Stimulated activated CD8-positive, alpha-beta memory T cell treated with anti-CD3 and anti-CD28 coated beads, Interleukin-15, amount 100 ng/mL, for 1 hour (primary cell): ENCODE measurements around the gene TOR1A.

Source experiments
- DNase-seq: peaks from one replicate; pipeline ENCODE4 v3.0.0-alpha.2; 2020; ENCODE audit warnings: low read depth

Gene TOR1A

GRCh38 chr9:129823935-129824601 is at the start of gene TOR1A:
TSS of gene TOR1A (minus strand) at chr9:129824136. CDS start at chr9:129824085, 51 bp downstream.
- peak; percentile 89 for DNase-seq

DNA sequence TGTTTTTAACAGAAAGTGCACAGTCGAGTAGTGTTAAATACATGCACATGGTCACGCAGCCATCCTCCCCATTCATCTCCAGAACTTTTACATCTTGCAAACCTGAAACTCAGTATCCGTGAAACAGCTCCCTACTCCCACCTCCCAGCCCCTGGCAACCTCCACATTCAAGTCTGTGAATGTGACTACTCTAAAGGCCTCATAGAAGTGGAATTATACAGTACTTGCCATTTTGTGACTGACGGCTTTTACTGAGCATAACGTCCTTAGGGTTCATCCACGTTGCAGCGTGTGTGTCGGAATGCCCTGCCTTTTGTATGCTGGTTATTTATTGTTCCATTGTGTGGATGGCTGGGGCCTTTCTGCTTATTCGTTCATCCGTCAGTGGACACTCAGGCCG is 47.1 kb upstream of the TOR1A start:
- DNase-seq: no peak

- DNase-seq: no peak
These were observed 45.9 kb upstream of the TOR1A start for GRCh38 chr9:129869585-129870501.

GRCh38 chr9:129868872-129869486 is 45.0 kb upstream of the TOR1A start:
- DNase-seq: peak; percentile 70

GRCh38 chr9:129868023-129868871 is 44.3 kb upstream of the TOR1A start:
- no peak for DNase-seq

- DNase-seq: no peak
These were observed 43.4 kb upstream of the TOR1A start for GRCh38 chr9:129867136-129868022.

GRCh38 chr9:129866394-129867135 is 42.6 kb upstream of the TOR1A start:
- no peak for DNase-seq

DNA sequence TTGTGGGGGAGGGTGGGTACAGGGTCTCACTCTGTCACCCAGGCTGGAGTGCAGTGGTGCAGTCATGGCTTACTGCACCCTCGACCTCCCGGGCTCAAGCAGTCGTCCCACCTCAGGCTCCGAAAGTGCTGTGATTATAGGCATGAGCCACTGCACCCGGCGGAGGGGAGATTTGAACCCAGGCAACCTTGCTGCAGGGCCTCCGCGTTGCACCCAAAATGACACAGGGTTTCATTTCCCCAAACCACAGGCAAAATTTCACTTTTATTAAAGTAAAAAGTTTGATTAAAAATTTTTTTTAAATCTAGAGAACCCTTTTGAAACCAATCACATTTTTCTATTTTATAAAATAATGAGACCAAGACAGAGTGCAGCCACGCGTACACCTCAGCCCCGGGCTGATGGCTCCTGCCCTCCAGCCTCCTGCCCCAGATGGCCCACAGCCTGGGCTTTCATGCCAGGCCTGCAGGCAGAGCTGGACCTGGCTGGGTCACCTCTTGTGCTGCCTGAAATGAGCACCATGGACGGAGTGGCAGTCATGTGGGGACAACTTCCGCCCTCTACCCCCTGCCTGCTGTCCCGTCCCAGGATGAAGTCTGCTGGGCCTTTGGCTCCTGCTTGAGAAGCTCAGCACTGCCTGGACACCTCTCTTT is 41.9 kb upstream of the TOR1A start:
- no peak for DNase-seq

GRCh38 chr9:129864991-129865647 is 41.2 kb upstream of the TOR1A start:
- DNase-seq: no peak

GRCh38 chr9:129863059-129863690 is 39.2 kb upstream of the TOR1A start:
- peak; percentile 57 for DNase-seq

DNA sequence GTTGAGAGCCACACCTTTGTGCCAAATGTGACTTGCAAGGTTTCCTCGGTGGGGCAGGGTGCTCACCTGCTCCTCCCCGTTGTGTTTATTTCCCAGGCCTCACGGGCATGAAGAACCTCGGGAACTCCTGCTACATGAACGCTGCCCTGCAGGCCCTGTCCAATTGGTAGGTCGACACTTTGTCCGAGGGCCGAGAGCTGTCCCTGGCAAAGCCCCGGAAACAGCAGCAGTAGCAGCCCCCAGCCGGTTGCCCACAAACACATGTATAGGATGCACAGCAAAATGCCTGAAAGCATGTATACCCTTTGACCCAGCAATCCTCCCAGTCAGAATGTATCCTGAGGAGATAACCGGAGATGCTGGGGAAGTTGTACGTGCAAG is 37.5 kb upstream of the TOR1A start:
- no peak for DNase-seq

- DNase-seq: no peak
These were observed 36.9 kb upstream of the TOR1A start for GRCh38 chr9:129860653-129861446.

GRCh38 chr9:129858167-129858962 is 34.4 kb upstream of the TOR1A start:
- DNase-seq: no peak

DNA sequence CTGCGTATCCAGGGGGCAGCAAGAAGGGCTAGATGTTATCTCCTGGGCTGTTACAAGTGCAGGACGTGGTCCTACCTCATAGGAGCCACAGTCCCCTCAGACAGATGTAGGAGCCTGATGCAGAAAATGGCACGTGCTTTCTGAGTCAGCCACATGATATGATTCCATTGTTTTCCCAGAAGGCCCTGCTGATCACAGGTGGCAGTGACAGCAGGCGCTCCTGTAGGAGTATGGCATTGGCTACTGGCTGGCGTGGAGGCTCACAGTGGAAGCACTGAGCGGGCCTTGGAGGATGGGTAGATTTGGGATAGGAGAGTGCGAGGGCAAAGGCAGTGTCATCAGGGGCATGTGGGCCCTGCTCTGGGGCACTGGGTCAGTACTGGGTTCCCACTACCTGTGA is 33.3 kb upstream of the TOR1A start:
- no peak for DNase-seq

DNA sequence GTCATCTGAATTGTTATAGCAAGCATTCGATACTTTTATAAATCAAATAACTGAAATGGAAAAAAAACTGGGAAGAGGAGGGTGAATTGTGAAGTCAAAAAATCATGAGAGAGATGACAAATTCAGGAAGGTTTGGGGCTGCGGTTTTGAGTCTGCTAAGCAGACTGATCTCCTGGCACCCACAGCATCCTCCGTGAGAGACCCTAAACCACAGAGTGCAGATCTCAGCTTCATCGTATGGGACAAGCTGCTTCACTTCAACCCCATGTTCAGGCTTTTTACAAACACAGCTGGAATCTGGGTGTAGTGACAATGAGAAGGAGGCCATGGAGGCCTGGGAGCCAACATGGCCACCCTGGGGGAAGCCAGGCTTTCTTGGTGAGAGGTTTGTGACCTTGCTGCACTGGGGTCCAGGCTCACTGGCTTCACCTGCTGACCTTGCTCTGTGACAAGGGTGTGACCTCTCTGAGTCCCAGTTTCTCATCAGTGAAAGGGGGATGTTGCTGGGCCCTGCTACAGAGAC is 30.7 kb upstream of the TOR1A start:
- DNase-seq: no peak

GRCh38 chr9:129853614-129854013 is 29.7 kb upstream of the TOR1A start:
- no peak for DNase-seq

DNA sequence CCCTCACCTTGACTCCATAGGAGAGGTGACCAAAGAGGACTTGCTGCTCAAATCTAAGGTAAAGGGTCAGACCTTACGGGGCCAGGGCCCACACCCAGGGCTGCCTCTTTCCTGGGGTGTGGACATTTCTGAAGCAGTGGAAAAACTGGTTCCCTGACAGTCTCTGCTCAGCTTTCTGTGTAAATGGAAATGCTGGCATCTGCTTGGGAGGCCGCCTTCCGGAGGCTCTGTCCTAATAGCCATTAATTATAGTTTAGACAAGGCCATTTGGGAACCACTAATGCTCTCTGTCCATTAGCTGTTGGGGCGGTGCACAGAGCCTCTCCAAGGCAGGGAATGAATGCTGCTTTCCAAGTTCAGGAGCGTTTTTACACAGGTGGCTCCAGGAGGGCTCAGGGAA is 28.6 kb upstream of the TOR1A start:
- no peak for DNase-seq
